ENCODE measurements around the gene DMRT2.

The DMRT2 gene

GRCh38 chr9:1053986-1054425, 3.8 kb downstream of the DMRT2 start:
- DNase-seq (ENCODE audit: low spot score): no peak
- in situ Hi-C loops (cut with MboI; ENCODE audit: low sequenced_read_pairs, unreplicated experiment): no loop called here
- no peak for TF ChIP-seq CTCF (IDR thresholded peaks at IDR 0.05; ENCODE audit: borderline replicate concordance, control extremely low read depth, extremely low read depth, insufficient read depth, missing control alignments)

- TF ChIP-seq CTCF (IDR thresholded peaks at IDR 0.05; ENCODE audit: borderline replicate concordance, control extremely low read depth, extremely low read depth, insufficient read depth, missing control alignments): no peak
- DNase-seq (ENCODE audit: low spot score): no peak
- in situ Hi-C loops (cut with MboI; ENCODE audit: low sequenced_read_pairs, unreplicated experiment): no loop called here
Observed at GRCh38 chr9:1055166-1055565, 5.0 kb downstream of the DMRT2 start.

DNA sequence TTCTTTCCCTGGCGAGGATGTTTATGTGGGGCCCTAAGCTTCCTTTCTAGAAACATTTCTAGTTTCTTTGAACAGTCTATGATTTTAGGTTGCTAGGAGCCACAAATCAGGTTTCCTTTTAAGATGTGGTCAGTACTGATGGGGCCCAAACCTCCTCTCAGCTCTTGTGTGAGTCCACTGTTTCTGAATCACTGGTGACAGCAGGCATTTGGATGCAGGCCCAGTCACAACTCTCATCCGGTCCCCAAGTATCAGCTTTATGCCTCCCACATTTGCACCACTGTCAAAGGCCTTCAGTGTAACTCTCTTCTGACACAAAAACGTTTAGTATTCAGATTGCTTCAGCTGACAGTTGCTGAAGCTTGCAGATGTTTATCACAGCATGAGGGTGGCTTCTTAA, 7.8 kb downstream of the DMRT2 start:
- DNase-seq (ENCODE audit: low spot score): no peak
- in situ Hi-C loops (cut with MboI; ENCODE audit: low sequenced_read_pairs, unreplicated experiment): no loop called here
- TF ChIP-seq CTCF (IDR thresholded peaks at IDR 0.05; ENCODE audit: borderline replicate concordance, control extremely low read depth, extremely low read depth, insufficient read depth, missing control alignments): no peak

- TF ChIP-seq CTCF (IDR thresholded peaks at IDR 0.05; ENCODE audit: borderline replicate concordance, control extremely low read depth, extremely low read depth, insufficient read depth, missing control alignments): no peak
- in situ Hi-C loops (cut with MboI; ENCODE audit: low sequenced_read_pairs, unreplicated experiment): no loop called here
- no peak for DNase-seq (ENCODE audit: low spot score)
Observed at GRCh38 chr9:1058826-1059487, 8.8 kb downstream of the DMRT2 start.

DNA sequence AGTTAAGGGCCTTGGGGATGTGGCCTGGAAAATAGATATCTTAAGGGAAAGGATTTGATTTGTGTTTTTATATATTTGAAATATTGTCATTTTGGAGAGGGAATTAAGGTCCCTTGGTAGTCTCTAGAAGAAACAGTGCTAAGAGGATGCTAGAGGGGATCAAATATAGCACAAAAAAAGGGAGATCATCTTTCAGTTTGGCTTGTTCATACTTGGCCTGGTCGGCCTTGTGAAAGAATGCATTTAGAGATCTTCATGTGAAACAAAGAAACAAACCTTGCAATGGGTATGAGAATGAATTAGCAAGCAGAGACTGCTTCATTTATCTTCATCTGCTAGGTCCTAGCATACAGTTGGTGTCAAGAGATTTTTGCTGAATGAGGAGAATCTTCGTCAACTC, 15.0 kb downstream of the DMRT2 start:
- in situ Hi-C loops (cut with MboI; ENCODE audit: low sequenced_read_pairs, unreplicated experiment): no loop called here
- no peak for DNase-seq (ENCODE audit: low spot score)
- TF ChIP-seq CTCF (IDR thresholded peaks at IDR 0.05; ENCODE audit: borderline replicate concordance, control extremely low read depth, extremely low read depth, insufficient read depth, missing control alignments): no peak

DNA sequence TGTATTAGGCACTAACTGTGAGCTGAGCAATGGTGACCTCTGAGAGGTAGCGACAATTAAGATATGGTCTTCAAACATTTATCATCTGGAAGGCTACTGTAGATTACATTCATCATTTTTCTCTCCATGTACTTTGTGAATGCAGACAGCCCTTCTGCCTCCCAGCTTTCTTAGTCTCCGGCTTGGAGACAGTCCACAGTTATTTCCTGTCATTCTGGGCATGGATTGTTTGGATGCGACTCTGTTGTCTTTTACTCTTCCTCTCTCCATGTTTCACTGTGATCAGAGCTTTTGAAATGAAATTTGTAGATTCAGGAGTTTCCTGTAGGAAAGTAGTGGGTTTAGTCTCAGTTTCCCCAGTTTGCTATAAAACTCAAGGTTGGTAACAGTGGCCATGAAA, 20.5 kb downstream of the DMRT2 start:
- TF ChIP-seq CTCF (IDR thresholded peaks at IDR 0.05; ENCODE audit: borderline replicate concordance, control extremely low read depth, extremely low read depth, insufficient read depth, missing control alignments): no peak
- no peak for DNase-seq (ENCODE audit: low spot score)
- in situ Hi-C loops (cut with MboI; ENCODE audit: low sequenced_read_pairs, unreplicated experiment): no loop called here

Measured in GM13976 (cell line).